Endothelial cell of umbilical vein (primary cell): Measurements from ENCODE around the gene PHB1. TPM values are rescaled to one million over a fixed set of nuclear protein-coding genes. Genes with fewer than 3 reads are reported as not detected.

ENCODE experiments used
- BruUV-seq: library from RNA; stranded (reverse); fragments of 400-500 nt; replicated peaks from 2 replicates; lab custom pipeline; 2021; lab: Mats Ljungman, UMichigan
- CTCF ChIA-PET: fragments of 300-600, 350-600 bp; sonication (Branson Sonifier 250); formaldehyde crosslinking; loops from one replicate; lab custom pipeline; 2021; ENCODE audit warnings: antibody characterized with exemption, inconsistent platforms; lab: Charles Lee
- POLR2A ChIA-PET: fragments of 300-600, 350-600 bp; sonication (Branson Sonifier 250); formaldehyde crosslinking; loops from one replicate; lab custom pipeline; 2021; ENCODE audit warnings: antibody characterized with exemption, inconsistent platforms; lab: Charles Lee
- DNase-seq: peaks from one replicate; pipeline ENCODE4 v3.0.0-alpha.2; 2011; ENCODE audit warnings: low read depth, low spot score
- FAIRE-seq: peaks from 2 replicates; lab custom pipeline; 2011; peaks lifted over from hg19 to GRCh38; lab: Jason Lieb, UNC
- H2AFZ ChIP-seq: 2 replicates; pipeline ENCODE4 v1.6.0; 2012; ENCODE audit warnings: low read depth, low read length, control low read depth, inconsistent platforms
- H3K27ac ChIP-seq: 2 replicates; pipeline ENCODE4 v1.5.1; 2011; ENCODE audit warnings: low read depth, mild to moderate bottlenecking, control low read depth, low read length, moderate library complexity; ENCODE audit not compliant: insufficient read depth
- H3K27me3 ChIP-seq, 2 experiments: 2 replicates each; pipeline versions ENCODE4 v1.6.0 to v1.6.1; 2011; ENCODE audit warnings: low read length in 2 of 2, mixed read lengths in 1 of 2; ENCODE audit not compliant: control insufficient read depth in 2 of 2, insufficient read depth in 2 of 2
- H3K36me3 ChIP-seq, 2 experiments: 2 replicates in 1 of 2; 3 replicates in 1 of 2; pipeline ENCODE4 v1.5.1; 2011; ENCODE audit warnings: low read length in 2 of 2, mild to moderate bottlenecking in 1 of 2, moderate library complexity in 1 of 2; ENCODE audit not compliant: control insufficient read depth in 2 of 2, insufficient read depth in 2 of 2; ENCODE audit errors: extremely low read depth in 1 of 2
- H3K4me1 ChIP-seq: 3 replicates; pipeline ENCODE4 v1.5.1; 2011; ENCODE audit warnings: mild to moderate bottlenecking, low read length; ENCODE audit not compliant: control insufficient read depth, insufficient read depth; ENCODE audit errors: extremely low read depth
- H3K4me2 ChIP-seq: 2 replicates; pipeline ENCODE4 v1.6.1; 2011; ENCODE audit warnings: low read length, control low read depth, mixed read lengths; ENCODE audit not compliant: insufficient read depth
- H3K4me3 ChIP-seq, 3 experiments: fragments of 200-600 bp in 1 of 3; sonication (generic), shearing (Covaris generic) in 1 of 3; replicated peaks in 1 of 3; 2 replicates each; pipeline ENCODE4 v1.5.1; 2011 to 2016; ENCODE audit warnings: control low read depth in 3 of 3, low read length in 3 of 3, mild to moderate bottlenecking in 2 of 3, inconsistent platforms in 1 of 3, low read depth in 1 of 3, moderate library complexity in 1 of 3; ENCODE audit not compliant: insufficient read depth in 1 of 3
- H3K79me2 ChIP-seq: 2 replicates; pipeline ENCODE4 v1.6.0; 2012; ENCODE audit warnings: low read length, inconsistent platforms; ENCODE audit not compliant: control insufficient read depth, insufficient read depth
- H3K9ac ChIP-seq: replicated peaks from 2 replicates; pipeline ENCODE3; 2011; ENCODE audit warnings: low read length, control low read depth; ENCODE audit not compliant: insufficient read depth; ENCODE audit errors: extremely low read depth
- H3K9me1 ChIP-seq: replicated peaks from 3 replicates; pipeline ENCODE4 v1.6.0; 2011; ENCODE audit warnings: mild to moderate bottlenecking, low read length; ENCODE audit not compliant: control insufficient read depth, insufficient read depth; ENCODE audit errors: extremely low read depth
- H3K9me3 ChIP-seq: replicated peaks from 2 replicates; pipeline ENCODE4 v1.5.1; 2012; ENCODE audit warnings: low read length, inconsistent platforms; ENCODE audit not compliant: control insufficient read depth, insufficient read depth
- H4K20me1 ChIP-seq: replicated peaks from 2 replicates; pipeline ENCODE3; 2011; ENCODE audit warnings: mild to moderate bottlenecking, low read length; ENCODE audit not compliant: control insufficient read depth, insufficient read depth; ENCODE audit errors: extremely low read depth
- CTCF ChIP-seq, 2 donors: IDR thresholded peaks; 1 replicate in 1 of 2; 2 replicates in 1 of 2; pipeline ENCODE4 v1.5.1; 2011; ENCODE audit warnings: low read length in 2 of 2, mild to moderate bottlenecking in 2 of 2, moderate library complexity in 2 of 2, control low read depth in 1 of 2, inconsistent platforms in 1 of 2, low read depth in 1 of 2; ENCODE audit not compliant: insufficient read depth in 1 of 2; ENCODE audit errors: extremely low read depth in 1 of 2
- EZH2 ChIP-seq: IDR thresholded peaks from 2 replicates; pipeline ENCODE4 v1.6.1; 2012; ENCODE audit warnings: borderline replicate concordance, low read depth, mild to moderate bottlenecking, moderate library complexity, low read length, inconsistent platforms; ENCODE audit not compliant: severe bottlenecking
- FOS ChIP-seq: IDR thresholded peaks from 2 replicates; pipeline ENCODE4 v1.6.1; 2011; ENCODE audit warnings: mild to moderate bottlenecking, low read length, moderate library complexity, borderline replicate concordance; ENCODE audit not compliant: insufficient read depth
- GATA2 ChIP-seq: IDR thresholded peaks from 2 replicates; pipeline ENCODE4 v1.7.0; 2011; ENCODE audit warnings: low read depth, mild to moderate bottlenecking, moderate library complexity, mixed read lengths, low read length; ENCODE audit not compliant: insufficient read length, insufficient read depth
- JUN ChIP-seq: IDR thresholded peaks from 2 replicates; pipeline ENCODE4 v1.6.1; 2011; ENCODE audit warnings: borderline replicate concordance, low read depth; ENCODE audit not compliant: insufficient read length, insufficient read depth
- MAX ChIP-seq: IDR thresholded peaks from 2 replicates; pipeline ENCODE4 v1.6.1; 2011; ENCODE audit not compliant: insufficient read depth, insufficient read length
- MYC ChIP-seq: IDR thresholded peaks from one replicate; pipeline ENCODE4 v1.6.1; 2011; ENCODE audit warnings: mild to moderate bottlenecking, low read depth, low read length
- POLR2A ChIP-seq: IDR thresholded peaks from 2 replicates; pipeline ENCODE4 v1.6.1; 2012; ENCODE audit warnings: low read depth, mild to moderate bottlenecking, control low read depth, low read length
- POLR2AphosphoS5 ChIP-seq: IDR thresholded peaks from 2 replicates; pipeline ENCODE4 v1.6.1; 2012; ENCODE audit warnings: low read depth, mild to moderate bottlenecking, control low read depth, low read length, moderate library complexity; ENCODE audit not compliant: insufficient read depth
- dilution Hi-C: fragments of 300-500 bp; cut with MboI; formaldehyde crosslinking; loops from one replicate; pipeline ENCODE4 v1.15.0; 2019; ENCODE audit warnings: low sequenced_read_pairs; ENCODE audit not compliant: extremely low pct_ligation_motif_present
- intact Hi-C: fragments of 100-400 bp; cut with micrococcal nuclease; formaldehyde crosslinking; loops from one replicate; pipeline ENCODE4 v1.10.0; 2022
- polyA plus RNA-seq, 4 experiments: library from polyadenylated mRNA; depleted of rRNA in 3 of 4; stranded (reverse) in 3 of 4; unstranded in 1 of 4; fragments of >200 nt; gene quantifications; 2 replicates each; pipeline versions ENCODE4 v1.2.1 to v1.2.3, GENCODE V29; 2011 to 2012; ENCODE audit warnings: missing spikeins in 1 of 4
- total RNA-seq: library from RNA; stranded (reverse); gene quantifications from 2 replicates; pipeline ENCODE4 v1.2.3, GENCODE V29; 2021

PHB1 gene
- total and polyA plus RNA-seq, 2 donors (not counting 3 experiments of a cell fraction or from before 2014, with no cell fraction given): 222 to 287 TPM

DNA sequence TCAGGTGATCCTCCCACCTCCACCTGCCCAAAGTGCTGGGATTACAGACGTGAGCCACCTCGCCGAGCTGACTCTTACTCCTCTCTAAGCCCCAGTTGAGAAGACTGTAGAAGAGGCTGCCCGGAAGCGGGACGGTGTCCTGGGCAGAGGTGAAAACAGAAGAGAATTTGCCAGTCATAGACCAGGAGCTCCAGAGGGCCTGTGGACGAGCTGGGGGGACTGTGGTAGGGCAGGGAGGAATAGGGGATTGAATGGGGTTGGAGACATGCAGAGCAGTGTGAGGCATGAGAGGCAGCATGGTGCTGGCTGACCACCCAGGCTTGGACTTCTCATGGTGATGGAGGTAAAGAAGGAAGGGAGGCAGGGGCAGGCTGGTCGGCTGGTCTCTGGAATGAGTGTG, 17.1 kb upstream of the PHB1 start:
- FAIRE-seq: no peak
- CTCF ChIA-PET: interaction anchor here (1.0 to 9.6 kb wide), 2 partner anchors 65 to 125 kb away, joined by 3 to 188 read pairs; no protein-coding TSS in a partner anchor

GRCh38 chr17:49425004-49425286, 10.3 kb upstream of the PHB1 start:
- POLR2A ChIA-PET: no interaction called here

More for the DNA sequence above, 17.1 kb upstream of the PHB1 start:
- Histone ChIP-seq H3K4me2 (no peak overlapping the region), H3K36me3 (no peaks in the 10 kb centered on the region), H3K4me1 (no peaks in the 10 kb centered on the region), H3K79me2 (no peaks in the 10 kb centered on the region), H3K27ac (no peak overlapping the region), H3K9me1 (no peaks in the 10 kb centered on the region), H3K9ac (no peak overlapping the region), H2AFZ (no peak overlapping the region), H3K27me3 (peaks cover 8 to 10% of the 10 kb centered on the region in 2 experiments), H3K4me3 (no peak overlapping the region), H4K20me1 (no peaks in the 10 kb centered on the region), H3K9me3 (no peaks in the 10 kb centered on the region)
- no peak for TF ChIP-seq GATA2
- no peak for TF ChIP-seq MYC
- dilution Hi-C loops: no loop called here
- intact Hi-C loops: no loop called here
- no TSS peak for BruUV-seq
- POLR2A ChIA-PET: no interaction called here
- DNase-seq: no peak

More at GRCh38 chr17:49425004-49425286, 10.3 kb upstream of the PHB1 start:
- TF ChIP-seq FOS: no peak
- no peak for TF ChIP-seq EZH2
- no peak for TF ChIP-seq MAX
- no peak for TF ChIP-seq POLR2AphosphoS5
- no peak for TF ChIP-seq GATA2
- no peak for TF ChIP-seq POLR2A
- no peak for TF ChIP-seq CTCF (IDR thresholded peaks at IDR 0.05; ENCODE audit: extremely low read depth in 1 of 2, insufficient read depth in 1 of 2, low read depth in 1 of 2, low read length in 2 of 2)
- TF ChIP-seq JUN: no peak
- TF ChIP-seq MYC: no peak
- Histone ChIP-seq H3K27me3 (peaks cover 5 to 6% of the 10 kb centered on the region in 2 experiments), H3K4me2 (no peak overlapping the region), H4K20me1 (no peaks in the 10 kb centered on the region), H3K9me3 (peaks cover 2% of the 10 kb centered on the region), H3K27ac (no peak overlapping the region), H3K9ac (no peak overlapping the region), H3K4me1 (no peaks in the 10 kb centered on the region), H3K36me3 (no peaks in the 10 kb centered on the region), H3K79me2 (no peaks in the 10 kb centered on the region), H3K9me1 (no peaks in the 10 kb centered on the region), H3K4me3 (no peak overlapping the region), H2AFZ (no peak overlapping the region)
- no TSS peak for BruUV-seq
- FAIRE-seq (no peak), DNase-seq (no peak)
- CTCF ChIA-PET: interaction anchor here (1.1 to 2.0 kb wide), 2 partner anchors 10 to 132 kb away, joined by 6 to 12 read pairs; partner anchors contain the start of gene PHB1
- intact Hi-C loops (no loop called here), dilution Hi-C loops (no loop called here)
